Mesangial cell (primary cell): ENCODE data around the gene ESF1. TPM values are rescaled to one million over a fixed set of nuclear protein-coding genes. Genes with fewer than 3 reads are reported as not detected.

Experiments
- total RNA-seq: library from RNA; depleted of rRNA; stranded (reverse); fragments of >200 nt; gene quantifications from 2 replicates; pipeline ENCODE4 v1.2.3, GENCODE V29; 2015

Gene ESF1
- total RNA-seq: 2.6 and 3.0 TPM in 2 replicates

GRCh38 chr20:13784893-13785715 lies at the start of gene ESF1, which contains the start of gene NDUFAF5:
TSS of gene ESF1 (minus strand) at chr20:13784919. CDS start at chr20:13783140, 1,779 bp downstream.
TSS of gene NDUFAF5 (plus strand) at chr20:13785028. CDS start at chr20:13785069, 41 bp downstream.

Other genes starting within 250 kb of the ESF1 start
- 2.0 and 3.2 TPM in 2 replicates for gene TASP1, start 146.0 kb downstream of the ESF1 start, total RNA-seq
- gene NDUFAF5, start 109 bp upstream of the ESF1 start, total RNA-seq: 6.5 and 10.8 TPM in 2 replicates
- gene SEL1L2, start 205.7 kb upstream of the ESF1 start, total RNA-seq: not detected in 2 replicates
- 0.49 and 1.4 TPM in 2 replicates for gene MACROD2, start 210.6 kb upstream of the ESF1 start, total RNA-seq